GM12801 (cell line): Measurements from ENCODE around the gene CNP.

Source experiments
- CTCF ChIP-seq: IDR thresholded peaks from one replicate; pipeline ENCODE4 v1.5.1; 2011; ENCODE audit warnings: control low read depth; ENCODE audit not compliant: insufficient read length; ENCODE audit errors: extremely low read depth

Gene CNP

DNA sequence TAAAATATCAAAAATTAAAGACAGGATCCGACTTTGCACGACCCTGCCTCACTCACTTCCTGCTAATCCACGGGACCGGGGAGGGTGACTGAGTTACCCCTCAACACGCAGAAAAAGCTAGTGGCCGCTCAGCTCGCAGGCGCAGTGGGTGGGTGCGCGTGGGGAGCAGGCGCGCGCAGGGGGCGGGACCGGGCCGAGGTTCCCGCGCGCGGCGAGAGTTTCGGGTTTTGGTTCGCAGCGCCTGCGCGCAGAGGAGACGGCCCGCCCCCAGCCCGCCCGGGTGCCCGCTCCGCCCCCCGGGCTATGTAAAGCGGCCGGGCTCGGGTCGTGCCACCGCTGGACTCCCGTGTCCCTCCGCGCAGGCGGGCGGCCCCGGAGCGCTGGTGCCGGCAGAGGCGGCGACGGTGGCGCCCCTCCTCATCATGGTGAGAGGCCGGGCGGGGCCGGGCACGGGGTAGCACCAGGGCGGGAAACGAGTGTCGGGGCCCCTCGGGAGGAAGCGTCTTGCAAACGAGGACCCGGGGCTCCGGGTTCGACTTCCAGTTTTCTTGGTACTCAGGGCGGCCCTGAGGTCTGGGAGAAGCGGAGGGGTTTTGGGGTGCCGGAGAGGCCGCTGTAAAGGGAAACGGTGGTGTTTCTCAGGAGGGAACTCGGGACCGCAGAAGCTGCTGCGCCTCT is at the start of gene CNP:
TSS of gene CNP (plus strand) at position 333 of the 678 bp plus-strand sequence. CDS start at position 423, 90 bp downstream.
- TF ChIP-seq CTCF = no peak

GRCh38 chr17:41917192-41917591 is 49.4 kb upstream of the CNP start:
- TF ChIP-seq CTCF = no peak

GRCh38 chr17:41917679-41918313 is 48.8 kb upstream of the CNP start:
- TF ChIP-seq CTCF = no peak

DNA sequence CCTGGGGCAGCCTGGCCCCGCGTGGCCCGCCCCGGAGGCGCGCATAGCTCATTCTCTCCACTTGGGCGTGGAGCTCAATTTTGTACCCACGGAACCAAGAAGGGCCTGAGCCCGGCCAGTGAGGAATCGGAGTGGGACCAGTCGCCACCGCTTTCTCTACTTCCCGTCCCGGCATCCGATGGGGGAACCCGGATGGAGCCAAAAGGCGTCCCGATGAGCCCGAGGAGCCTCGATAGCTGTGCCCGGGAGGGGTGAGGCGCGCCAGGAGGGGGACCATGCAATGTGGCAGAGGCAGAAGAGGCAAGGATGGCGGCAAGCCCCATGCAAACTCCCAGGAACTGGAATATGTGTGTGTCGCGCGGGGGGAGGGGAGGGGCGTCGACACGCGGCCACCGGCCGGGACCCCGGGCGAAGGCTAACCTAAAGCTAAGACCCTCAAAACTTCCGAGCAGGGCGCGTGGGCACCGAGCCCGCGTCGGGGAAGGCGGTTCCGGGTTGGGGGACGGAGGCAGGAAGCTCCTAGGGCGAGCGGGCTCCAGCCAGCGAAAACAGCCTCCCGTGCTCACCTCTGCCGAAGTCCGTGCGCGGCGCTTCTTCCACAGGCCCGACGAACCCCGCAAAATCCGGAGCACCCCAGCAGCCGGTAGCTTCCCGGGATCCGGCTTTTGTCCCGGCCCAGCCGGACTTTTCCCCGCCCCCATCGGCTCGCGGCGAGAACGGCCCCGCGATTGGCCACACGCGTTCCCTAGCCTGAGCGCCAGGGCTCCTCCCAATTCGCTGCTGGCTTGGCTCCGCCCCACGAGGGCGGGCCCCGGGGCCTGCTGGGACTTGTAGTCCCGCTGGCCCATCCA is 48.1 kb upstream of the CNP start, which contains the start of gene ACLY:
TSS of gene ACLY (minus strand) at position 638 of the 851 bp plus-strand sequence. CDS start 5,078 bp downstream, outside the sequence.
- TF ChIP-seq CTCF = no peak

GRCh38 chr17:41919165-41919817 is 47.3 kb upstream of the CNP start:
- no peak for TF ChIP-seq CTCF

DNA sequence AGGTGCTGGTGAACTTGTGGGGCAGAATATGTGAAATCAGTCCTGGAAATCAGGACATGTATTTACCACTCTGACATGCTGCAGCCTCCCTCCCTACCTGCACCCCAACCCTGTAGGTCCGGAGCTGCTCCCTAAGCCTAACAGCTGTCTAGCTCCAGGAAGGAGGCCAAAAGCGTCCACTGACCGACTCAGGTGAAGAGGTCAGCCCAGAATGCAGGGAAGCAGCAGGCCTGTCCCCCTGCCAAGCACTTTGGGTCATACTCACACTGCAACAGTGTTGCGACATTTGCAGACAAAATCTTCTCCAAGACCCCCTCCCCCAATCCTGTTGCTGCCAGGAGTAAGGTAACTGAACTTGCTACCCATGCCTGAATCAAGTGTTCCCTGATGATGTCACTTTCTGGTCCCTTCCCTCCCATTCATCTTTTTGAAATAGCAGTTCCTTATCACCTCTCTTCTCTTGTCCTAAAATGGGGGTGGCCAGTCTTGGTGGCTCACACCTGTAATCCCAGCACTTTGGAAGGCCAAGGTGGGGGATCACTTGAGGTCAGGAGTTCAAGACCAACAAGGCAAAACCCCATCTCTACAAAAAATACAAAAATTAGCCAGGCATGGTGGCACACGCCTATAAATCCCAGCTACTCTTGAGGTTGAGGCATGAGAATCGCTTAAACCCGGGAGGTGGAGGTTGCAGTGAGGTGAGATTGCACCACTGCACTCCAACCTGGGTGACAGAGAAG is 46.6 kb upstream of the CNP start:
- TF ChIP-seq CTCF = no peak
